Ectodermal cell (in vitro differentiated cells): ENCODE data around the gene XPA. TPM values are rescaled to one million over a fixed set of nuclear protein-coding genes. Genes with fewer than 3 reads are reported as not detected.
"Not testable (repeated sequence)": the region's sequence is repeated elsewhere in the genome, so short reads cannot be mapped to it uniquely, and the experiment has no call there.

Experiments used
- H3K27ac ChIP-seq: 2 replicates; pipeline ENCODE4 v1.7.0; 2013; ENCODE audit warnings: mild to moderate bottlenecking, low read depth, low read length; ENCODE audit not compliant: insufficient read depth, poor library complexity, severe bottlenecking
- H3K27me3 ChIP-seq: 2 replicates; pipeline ENCODE4 v1.7.0; 2013; ENCODE audit warnings: mild to moderate bottlenecking, low read length; ENCODE audit not compliant: insufficient read depth, control insufficient read depth, poor library complexity, severe bottlenecking
- H3K36me3 ChIP-seq: one replicate; pipeline ENCODE4 v1.7.0; 2013; ENCODE audit warnings: low read length; ENCODE audit not compliant: control insufficient read depth, insufficient read depth
- H3K4me1 ChIP-seq: one replicate; pipeline ENCODE4 v1.7.0; 2013; ENCODE audit warnings: low read length; ENCODE audit not compliant: control insufficient read depth, insufficient read depth
- H3K4me3 ChIP-seq: 2 replicates; pipeline ENCODE4 v1.7.0; 2013; ENCODE audit warnings: low read depth, low read length, control low read depth; ENCODE audit not compliant: insufficient read depth
- H3K9me3 ChIP-seq: 2 replicates; pipeline ENCODE4 v1.7.0; 2013; ENCODE audit warnings: mild to moderate bottlenecking, low read length, moderate library complexity; ENCODE audit not compliant: control insufficient read depth
- WGBS, 2 experiments: methylation state at CpG; one replicate each; pipeline ENCODE4 v1.1.7; 2013; ENCODE audit warnings: missing lambda C conversion rate in 2 of 2; 5-methylcytosine and 5-hydroxymethylcytosine counted together
- polyA plus RNA-seq, 4 experiments: library from polyadenylated mRNA; stranded (reverse); fragments of 50-300 nt; gene quantifications; one replicate each; pipeline ENCODE4 v1.2.3, GENCODE V29; 2013

The XPA gene
- polyA plus RNA-seq (2013, experiment 1 of 4), result 11.9 TPM
- 12.8 TPM for polyA plus RNA-seq (2013, experiment 2 of 4)
- 9.9 TPM for polyA plus RNA-seq (2013, experiment 3 of 4)
- 12.9 TPM for polyA plus RNA-seq (2013, experiment 4 of 4)

DNA sequence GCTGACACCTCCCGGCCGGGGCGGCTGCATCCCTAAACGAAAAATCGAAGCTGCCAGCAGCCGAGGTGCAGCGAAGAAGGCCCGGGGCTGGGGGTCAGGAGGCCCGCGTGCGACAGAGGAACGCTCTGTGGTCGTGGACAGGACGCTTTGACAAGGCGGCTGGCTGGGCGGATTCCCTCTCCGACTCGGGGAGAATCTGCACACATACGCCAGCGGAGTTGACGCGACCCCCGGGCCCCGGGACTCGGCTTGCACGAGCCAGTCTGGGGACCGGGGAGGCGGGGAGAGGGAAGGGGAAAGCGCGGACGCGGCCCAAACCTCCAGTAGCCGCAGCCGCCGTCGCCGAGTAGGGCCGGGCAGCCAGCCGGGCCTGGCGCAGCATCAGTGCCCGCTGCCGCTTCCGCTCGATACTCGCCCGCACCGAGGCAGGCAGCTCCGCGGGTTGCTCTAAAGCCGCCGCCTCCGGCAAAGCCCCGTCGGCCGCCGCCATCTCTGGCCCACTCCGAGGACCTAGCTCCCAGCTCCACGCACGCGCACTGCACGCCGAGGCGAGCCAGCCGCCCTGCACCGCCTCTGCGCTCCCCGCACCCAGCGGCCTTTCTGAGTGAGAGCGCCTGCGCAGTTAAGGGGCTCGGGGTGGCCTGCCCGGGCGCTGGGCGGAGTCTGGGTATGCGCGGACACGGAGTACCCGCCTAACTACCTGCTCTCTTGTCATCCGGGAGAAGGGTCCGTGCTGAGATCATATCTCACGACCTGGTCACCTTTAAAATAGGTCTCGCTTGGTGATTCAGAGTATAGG, at the start of gene XPA:
Gene XPA (minus strand): TSS at position 538 of the 799 bp plus-strand sequence. CDS start 48 bp downstream, at position 490.
- H3K9me3 ChIP-seq, result no peaks in the 10 kb centered on the region
- H3K27ac ChIP-seq, result no peak within 1 kb of the TSS
- peaks cover 9% of the 10 kb centered on the region for H3K4me1 ChIP-seq
- WGBS, 2 experiments, result 0% methylated on average over 82 of the region's 82 CpGs
- peaks cover 11% of the 10 kb centered on the region for H3K27me3 ChIP-seq
- H3K4me3 ChIP-seq, result peak within 1 kb of the TSS; percentile 83
- no peaks in the 10 kb centered on the region for H3K36me3 ChIP-seq

DNA sequence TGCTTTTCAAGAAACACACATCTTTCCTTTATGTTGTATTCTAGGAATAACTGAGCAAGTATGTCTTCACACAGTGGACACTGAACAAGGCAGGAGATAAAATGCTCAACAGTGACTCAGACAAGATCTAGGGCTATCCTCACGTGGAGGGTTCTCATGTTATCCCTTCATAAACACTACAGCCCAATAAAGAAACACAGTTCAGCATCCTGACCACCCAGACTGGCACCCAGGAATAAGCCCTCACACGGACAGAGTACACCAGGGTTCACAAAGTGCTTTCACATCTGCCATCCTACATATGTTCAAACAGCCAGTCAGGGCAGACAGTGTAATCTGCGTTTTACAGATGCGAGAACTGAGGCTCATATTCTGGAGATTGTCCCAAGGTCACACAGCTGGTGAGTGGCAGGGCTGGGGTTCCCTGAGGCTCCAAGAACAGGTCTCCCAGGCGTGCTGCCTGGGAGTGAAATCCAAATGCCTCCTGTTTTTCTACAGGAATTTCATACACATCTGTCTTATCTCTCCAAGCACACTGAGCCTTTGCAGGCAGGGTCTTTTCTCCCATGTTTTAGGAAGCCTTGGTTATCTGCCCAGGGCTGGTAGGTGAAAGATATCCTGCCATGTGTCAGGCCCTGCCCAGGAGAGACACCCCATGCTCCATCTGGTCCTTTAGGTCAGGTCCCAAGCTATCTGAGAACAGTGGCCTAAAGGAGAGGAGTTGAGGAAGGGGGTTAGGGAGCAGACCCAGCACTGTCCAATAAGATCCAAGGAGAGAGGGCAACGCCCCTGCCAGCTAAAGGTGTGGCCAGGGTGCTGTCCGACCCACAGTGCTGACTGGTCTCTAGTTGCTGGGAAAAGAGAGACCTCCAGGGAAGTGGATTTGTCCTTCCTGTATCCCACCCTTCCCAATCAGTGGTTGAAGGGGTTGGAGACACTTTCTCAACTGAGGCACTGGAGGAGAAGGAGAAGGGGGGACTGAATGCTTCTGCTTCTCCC, 47.9 kb upstream of the XPA start:
- Histone ChIP-seq H3K36me3 (no peaks in the 10 kb centered on the region), H3K4me1 (peaks cover 21% of the 10 kb centered on the region), H3K4me3 (no peak overlapping the region), H3K27me3 (peaks cover 48% of the 10 kb centered on the region), H3K27ac (no peak overlapping the region), H3K9me3 (no peaks in the 10 kb centered on the region)
- 62 to 63% methylated on average over 7 of the region's 7 CpGs for WGBS, 2 experiments

DNA sequence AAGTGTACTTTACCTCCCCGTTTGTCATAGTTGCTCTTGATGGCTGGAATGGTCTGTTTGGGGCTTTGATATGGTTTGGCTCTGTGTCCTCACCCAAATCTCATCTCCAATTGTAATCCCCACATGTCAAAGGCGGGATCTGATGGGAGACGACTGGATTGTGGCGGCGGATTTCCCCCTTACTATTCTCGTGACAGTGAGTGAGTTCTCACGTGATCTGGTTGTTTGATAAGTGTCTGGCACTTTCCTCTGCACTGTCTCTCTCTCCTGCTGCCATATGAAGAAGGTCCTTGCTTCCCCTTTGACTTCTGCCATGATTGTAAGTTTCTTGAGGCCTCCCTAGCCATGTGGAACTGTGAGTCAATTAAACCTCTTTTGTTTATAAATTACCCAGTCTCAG, 46.9 kb upstream of the XPA start:
- H3K27ac ChIP-seq, H3K9me3 ChIP-seq, H3K36me3 ChIP-seq, H3K4me3 ChIP-seq: not testable (repeated sequence)
- peaks cover 21% of the 10 kb centered on the region for H3K4me1 ChIP-seq
- H3K27me3 ChIP-seq, result peaks cover 58% of the 10 kb centered on the region
- WGBS, 2 experiments, result 83 to 86% methylated on average over 7 of the region's 7 CpGs

DNA sequence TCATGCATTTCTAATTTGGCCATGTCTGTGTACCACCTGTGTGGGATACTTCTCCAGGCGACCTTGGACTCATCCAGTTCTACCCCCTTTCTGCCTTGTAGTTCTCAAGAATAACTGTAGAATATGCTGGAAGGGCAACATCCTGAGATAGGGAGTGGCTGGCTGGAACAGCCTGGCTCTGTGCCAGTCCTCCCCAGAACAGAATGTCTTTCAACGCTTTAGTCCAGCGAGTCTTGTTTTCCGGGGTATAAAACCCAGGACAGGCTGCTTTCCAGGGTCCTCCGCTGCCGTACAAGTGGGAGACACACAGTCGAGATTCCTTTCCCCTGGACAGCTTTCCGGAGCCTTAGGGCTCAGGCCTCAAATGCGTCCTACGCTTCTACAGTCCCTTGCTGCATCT, 45.4 kb upstream of the XPA start:
- Histone ChIP-seq H3K4me1 (peaks cover 11% of the 10 kb centered on the region), H3K36me3 (no peaks in the 10 kb centered on the region), H3K27ac (no peak overlapping the region), H3K4me3 (no peak overlapping the region), H3K27me3 (peaks cover 62% of the 10 kb centered on the region), H3K9me3 (no peaks in the 10 kb centered on the region)
- 92 to 94% methylated on average over 10 of the region's 10 CpGs for WGBS, 2 experiments

DNA sequence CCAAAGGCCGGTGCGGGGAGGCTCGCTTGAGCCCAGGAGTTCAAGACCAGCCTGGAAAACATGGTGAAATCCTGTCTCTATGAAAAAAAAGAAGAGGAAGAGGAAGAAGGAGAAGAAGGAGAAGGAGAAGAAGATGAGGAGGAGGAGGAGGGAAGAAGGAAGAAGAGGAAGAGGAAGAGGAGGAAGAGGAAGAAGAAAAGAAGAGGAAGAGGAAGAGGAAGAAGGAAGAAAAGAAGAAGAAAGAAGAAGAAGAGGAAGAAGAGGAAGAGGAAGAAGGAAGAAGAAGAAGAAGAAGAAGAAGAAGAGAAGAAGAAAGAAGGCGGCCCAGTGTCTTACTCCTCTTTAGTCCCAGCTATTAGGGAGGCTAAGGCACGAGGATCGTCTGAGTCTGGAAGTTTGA, 44.8 kb upstream of the XPA start:
- Histone ChIP-seq H3K27me3 (peaks cover 62% of the 10 kb centered on the region), H3K36me3 (no peaks in the 10 kb centered on the region), H3K27ac (no peak overlapping the region), H3K9me3 (no peaks in the 10 kb centered on the region), H3K4me3 (no peak overlapping the region), H3K4me1 (peaks cover 5% of the 10 kb centered on the region)
- WGBS, 2 experiments, result 92 to 94% methylated on average over 6 of the region's 6 CpGs

DNA sequence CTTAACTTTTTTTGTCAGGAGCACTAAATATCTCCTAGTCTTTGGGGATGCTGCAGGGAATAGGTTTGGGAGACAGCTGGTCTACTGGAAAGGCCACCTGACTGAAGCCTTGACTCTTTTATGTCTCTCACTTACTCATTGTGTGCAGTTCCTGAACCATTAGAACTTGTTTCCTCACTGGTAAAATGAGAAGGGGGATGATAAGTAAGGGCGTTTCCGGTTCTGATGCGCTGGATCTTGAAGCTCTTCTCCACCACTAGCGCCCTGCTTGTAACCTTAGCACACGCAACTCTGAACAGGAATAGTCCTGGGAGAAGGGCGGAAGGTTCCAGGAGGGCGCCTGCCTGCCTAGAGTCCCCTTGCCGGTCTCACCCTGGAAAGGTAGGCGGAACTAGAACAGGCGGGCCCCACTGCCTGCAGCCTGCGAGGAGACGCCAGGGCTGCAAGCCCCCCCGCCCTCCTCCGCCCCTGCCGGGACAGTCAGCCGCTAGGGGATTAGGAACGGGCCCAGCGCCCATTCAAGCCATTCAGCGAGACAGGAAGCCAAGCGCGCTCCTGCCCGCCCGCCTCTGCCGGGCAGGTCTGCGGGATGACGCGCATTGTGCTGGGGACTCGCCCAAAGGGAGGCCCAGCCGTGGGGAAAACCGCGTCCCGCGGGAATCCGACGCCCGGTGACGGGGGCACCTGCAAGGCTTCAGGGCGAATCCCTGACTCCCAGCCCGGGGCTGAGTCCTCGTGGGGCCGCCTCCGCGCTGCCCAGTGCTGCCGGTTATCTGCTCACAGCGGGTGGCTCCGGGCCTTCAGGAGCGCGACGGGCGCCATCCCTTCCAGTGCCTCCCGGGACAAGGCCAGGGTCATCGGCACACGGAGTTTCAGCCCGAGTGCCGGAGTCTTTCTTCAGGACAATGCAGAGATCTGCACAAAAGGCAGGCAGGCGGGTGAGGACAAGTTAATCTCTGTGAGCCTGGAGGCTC, 44.0 kb upstream of the XPA start:
- H3K36me3 ChIP-seq, result no peaks in the 10 kb centered on the region
- H3K9me3 ChIP-seq, result no peaks in the 10 kb centered on the region
- no peak overlapping the region for H3K27ac ChIP-seq
- peak overlapping the region; percentile 36 for H3K4me3 ChIP-seq
- peaks cover 62% of the 10 kb centered on the region for H3K27me3 ChIP-seq
- 4% methylated on average over 56 of the region's 56 CpGs for WGBS, 2 experiments
- no peaks in the 10 kb centered on the region for H3K4me1 ChIP-seq

DNA sequence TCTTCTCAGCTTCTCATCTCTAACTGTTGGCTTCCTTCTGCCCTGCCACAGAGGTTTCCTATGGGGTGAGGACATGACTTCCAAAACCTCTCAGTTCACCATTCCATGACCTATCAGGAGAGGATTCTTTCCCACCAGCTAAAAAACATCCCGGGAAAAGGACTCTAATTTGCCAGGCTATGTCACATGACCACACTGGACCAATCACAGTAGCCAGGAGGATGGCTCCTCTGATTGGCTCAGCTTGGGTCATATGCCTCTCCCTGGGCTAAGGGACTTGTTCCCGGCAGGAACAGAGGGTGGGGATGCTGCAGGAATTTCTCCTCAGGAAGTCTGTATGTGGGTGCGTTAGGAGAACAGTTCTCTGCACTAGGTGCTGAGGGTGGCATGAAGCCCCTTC, 40.3 kb upstream of the XPA start:
- no peaks in the 10 kb centered on the region for H3K36me3 ChIP-seq
- no peak overlapping the region for H3K27ac ChIP-seq
- H3K27me3 ChIP-seq, result peaks cover 39% of the 10 kb centered on the region
- WGBS, 2 experiments, result 65 to 71% methylated on average over 3 of the region's 3 CpGs
- no peak overlapping the region for H3K4me3 ChIP-seq
- H3K4me1 ChIP-seq, result no peaks in the 10 kb centered on the region
- H3K9me3 ChIP-seq, result no peaks in the 10 kb centered on the region

DNA sequence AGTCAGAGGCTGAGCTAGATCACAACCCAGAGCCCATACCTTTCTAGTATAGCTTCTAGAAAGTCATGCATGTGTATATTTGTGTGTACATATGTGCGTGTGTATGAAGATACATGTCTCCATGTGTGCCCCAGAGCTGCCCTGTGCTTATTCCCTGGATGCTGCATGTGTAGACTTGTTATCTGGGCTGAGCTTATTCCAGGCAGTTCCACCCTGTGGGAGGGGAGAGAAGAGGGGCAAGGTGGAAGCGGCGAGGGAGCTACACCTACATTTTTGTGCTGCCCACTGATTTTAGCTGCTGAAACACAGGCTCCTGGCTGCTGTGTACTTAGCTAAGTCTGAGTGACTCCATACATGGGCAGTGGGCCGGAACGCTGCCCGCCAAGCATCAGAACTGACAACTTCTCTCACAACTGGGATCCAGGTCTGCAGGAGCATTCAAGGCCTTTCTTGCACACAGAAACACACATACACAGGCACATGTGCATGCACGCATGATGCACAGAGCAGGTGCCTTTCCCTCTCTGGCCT, 38.0 kb upstream of the XPA start:
- WGBS, 2 experiments, result 92 to 94% methylated on average over 7 of the region's 7 CpGs
- H3K27me3 ChIP-seq, result peaks cover 16% of the 10 kb centered on the region
- no peaks in the 10 kb centered on the region for H3K4me1 ChIP-seq
- no peaks in the 10 kb centered on the region for H3K9me3 ChIP-seq
- H3K36me3 ChIP-seq, result no peaks in the 10 kb centered on the region
- no peak overlapping the region for H3K27ac ChIP-seq
- no peak overlapping the region for H3K4me3 ChIP-seq

DNA sequence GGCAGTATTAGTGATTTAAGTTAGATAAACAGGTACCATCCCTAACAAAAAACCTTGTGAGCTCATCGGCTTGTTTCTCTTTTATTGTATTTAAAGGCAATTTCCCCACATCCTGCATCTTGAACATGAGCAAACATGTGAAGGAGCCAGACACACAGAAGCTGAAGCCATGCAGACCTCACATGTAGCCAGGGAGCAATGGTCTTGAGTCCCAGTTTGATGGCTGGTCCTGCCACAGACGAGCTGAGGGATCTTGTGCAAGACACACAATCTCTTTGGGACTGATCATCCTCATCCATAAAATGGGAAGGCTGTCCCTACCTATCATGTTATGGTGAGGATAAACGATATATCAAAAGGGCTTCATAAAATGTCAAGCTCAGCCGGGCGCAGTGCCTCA, 29.6 kb upstream of the XPA start:
- Histone ChIP-seq H3K36me3 (no peaks in the 10 kb centered on the region), H3K9me3 (no peaks in the 10 kb centered on the region), H3K4me3 (no peak overlapping the region), H3K4me1 (no peaks in the 10 kb centered on the region), H3K27ac (no peak overlapping the region), H3K27me3 (no peaks in the 10 kb centered on the region)
- WGBS, 2 experiments, result 90 to 92% methylated on average over 5 of the region's 5 CpGs
